Activated CD4-positive, alpha-beta T cell treated with anti-CD3 and anti-CD28 coated beads, Interleukin-2, amount 50 U/mL, for 16 hours (primary cell): Measurements from ENCODE around the gene PIK3CD.

Experiments used
- DNase-seq: peaks from one replicate; pipeline ENCODE4 v3.0.0-alpha.2; 2020

PIK3CD gene

DNA sequence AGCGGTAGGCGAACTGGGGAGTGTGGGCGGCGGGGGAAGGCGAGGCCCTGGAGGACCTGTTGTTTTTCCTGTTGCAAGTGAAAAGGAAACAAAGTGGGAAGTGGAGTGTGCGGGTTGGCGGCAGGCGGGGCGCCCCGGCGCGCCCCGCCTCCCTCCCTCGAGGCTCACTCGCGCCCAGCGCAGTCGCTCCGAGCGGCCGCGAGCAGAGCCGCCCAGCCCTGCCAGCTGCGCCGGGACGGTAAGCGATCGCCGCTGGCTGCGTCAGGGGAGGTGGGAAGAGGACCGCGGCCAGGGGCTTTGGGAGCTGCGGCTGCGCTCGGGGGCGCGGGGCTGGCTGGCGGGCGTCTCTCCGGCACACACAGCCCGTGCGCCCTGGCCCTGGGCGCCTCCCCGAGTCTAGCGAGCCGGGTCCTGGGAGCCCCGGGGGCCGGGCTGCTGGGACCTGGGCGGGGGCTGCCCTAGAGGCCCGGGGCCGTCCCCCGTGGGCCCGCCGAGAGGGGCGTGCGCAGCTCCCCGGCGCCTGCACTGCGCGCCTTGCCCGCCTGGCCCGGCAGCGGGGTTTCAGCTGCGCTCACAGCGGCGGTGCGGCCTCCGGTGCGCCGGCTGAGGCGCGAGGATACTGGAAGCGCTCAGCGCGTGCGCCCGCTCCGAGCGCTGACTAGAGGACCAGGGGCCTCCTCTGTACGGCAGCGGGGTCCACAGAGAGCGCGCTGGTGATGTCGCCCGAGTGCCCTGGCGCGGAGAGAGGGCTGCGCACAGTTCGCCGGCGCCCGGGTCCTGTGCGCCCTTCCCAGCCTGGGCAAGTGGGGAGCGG is at the start of gene PIK3CD:
TSS of gene PIK3CD (plus strand) at position 167 of the 814 bp plus-strand sequence. CDS start 58,725 bp downstream, outside the sequence.
- DNase-seq, result peak; percentile 51

DNA sequence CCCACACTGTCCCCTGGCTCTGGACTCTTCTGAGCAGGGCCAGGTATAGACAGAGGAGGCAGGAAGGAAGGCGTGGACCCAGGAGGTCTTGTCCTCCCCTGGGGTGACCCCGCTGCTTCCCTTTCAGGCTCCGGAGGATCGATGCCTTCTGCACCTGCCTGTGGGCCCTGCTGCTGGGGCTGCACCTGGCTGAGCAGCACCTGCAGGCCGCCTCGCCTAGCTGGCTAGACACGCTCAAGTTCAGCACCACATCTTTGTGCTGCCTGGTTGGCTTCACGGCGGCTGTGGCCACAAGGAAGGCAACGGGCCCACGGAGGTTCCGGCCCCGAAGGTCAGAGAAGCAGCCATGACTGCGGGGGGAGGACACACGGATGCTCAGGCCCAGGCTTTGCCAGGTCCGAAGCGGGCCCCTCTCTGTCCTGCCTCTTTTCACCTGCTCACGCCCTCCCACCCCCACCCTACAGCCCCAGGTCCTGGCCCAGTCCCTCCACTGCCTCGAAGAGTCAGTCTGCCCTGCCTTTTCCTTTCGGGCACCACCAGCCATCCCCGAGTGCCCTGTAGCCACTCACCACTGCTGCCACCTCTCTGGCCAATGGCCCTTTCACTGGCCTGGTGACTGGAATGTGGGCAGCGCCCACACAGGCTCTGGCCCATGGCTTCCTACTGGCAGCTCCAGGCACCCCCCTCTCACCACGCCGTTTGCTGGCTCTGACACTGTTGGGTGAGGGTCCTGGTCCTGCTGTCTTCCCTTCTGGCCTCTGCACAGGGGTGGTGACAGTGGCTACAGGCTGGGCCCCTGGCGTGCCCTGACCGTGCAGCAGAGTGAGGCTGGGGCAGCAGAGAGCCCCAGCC is 49.4 kb upstream of the PIK3CD start:
- DNase-seq, result no peak

DNA sequence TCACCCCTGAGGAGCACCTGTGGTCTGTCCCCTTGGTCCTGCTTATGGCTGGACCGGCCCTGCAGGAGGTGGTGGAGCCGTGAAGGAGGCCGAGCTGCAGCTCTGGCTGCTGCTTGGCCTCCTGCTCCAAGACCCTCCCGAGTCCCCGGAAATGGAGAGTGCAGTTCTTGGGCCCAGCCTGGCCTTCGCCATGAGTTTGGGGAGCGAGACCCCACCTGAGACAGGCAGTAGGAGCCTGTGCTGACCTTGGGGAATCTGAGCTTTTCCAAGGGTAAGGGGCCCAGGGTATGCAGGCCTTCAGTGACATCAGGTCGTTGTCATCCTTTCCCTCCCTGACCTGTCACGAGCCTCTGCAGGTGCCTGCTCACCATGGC is 48.8 kb upstream of the PIK3CD start:
- DNase-seq, result no peak

DNA sequence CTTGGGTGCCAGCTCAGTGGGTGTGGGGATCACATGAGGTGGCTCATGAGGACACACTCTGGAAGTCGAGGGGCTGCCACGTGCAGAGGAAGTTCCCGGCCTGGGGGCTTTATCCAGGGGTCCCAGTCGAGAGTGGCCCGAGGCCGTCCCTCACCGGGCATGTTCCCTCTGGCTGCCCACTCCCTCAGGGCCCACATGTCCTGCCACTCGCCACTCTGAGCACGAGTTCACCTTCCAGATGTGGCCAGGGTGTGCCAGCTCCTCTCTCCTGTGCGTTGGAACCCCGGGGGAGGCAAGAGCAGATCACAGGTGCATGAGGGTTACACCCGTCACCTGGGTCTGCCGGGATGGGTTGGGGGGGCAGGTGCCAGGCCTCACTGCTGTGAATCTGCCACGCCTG is 48.2 kb upstream of the PIK3CD start:
- no peak for DNase-seq

DNA sequence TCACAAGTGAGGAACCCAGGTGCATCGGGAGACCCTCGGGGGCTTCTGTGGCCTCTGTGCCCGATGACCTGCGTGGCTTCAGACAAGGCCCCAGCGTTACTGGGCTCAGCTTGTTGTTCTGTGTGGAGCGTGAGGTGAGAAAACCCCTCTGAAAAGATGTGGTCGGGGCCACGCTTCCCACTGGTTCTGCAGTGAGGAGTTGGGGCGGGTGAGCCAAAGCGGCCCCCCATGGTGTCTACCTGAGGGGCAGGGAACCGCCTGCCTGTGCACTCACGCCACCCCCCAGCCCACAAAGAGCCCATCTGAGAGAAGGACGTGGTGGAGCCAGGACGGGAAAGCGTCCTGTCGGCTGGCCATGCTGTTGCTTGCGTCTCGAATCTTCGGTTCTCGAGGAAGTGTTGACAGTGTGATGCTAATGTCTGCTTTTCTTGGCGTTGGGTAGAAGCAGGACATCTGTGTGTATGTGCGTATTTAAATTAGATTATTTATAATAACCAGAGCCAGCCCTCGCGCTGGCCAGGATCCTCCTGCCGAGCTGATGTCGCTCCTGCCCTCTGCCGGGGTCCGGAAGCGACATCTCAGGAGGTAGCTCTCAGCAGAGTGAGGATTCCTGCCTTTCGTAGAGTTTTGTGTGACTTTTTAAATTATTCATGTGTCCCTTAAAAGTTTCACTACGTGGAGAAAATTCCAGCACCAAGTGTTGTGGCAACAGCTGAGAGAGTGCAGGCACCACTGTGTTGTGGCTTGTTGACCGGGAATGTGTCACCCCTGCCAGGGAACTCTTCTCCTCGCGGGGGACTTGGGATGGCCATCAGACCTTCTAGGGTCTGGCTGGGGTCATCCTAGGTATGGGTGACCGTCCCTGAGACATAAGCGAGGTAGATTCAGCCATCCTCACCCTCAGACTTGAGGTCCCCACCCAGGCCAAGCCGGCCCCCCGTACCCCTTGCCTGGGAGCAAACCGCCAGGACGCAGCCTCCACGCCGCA is 47.5 kb upstream of the PIK3CD start:
- DNase-seq, result no peak

DNA sequence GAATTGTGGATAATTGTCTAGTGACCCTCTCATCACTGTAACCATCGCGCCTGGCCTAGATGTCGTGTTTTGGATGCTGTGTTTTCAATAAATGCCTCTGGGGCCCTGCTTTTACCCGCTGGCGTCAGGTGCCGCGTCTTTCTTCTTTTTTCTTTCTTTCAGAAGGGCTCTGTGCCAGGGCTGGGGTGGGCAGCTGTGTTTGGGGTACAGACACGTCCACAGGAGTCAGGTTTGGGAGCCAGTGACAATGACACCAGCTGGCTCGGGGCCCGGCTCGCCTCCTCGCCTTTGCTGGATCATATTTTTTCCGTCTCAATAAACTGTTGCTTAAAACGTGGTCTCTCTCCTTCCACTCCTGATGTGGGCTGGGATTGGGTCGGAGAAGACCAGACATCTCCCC is 46.7 kb upstream of the PIK3CD start:
- no peak for DNase-seq

DNA sequence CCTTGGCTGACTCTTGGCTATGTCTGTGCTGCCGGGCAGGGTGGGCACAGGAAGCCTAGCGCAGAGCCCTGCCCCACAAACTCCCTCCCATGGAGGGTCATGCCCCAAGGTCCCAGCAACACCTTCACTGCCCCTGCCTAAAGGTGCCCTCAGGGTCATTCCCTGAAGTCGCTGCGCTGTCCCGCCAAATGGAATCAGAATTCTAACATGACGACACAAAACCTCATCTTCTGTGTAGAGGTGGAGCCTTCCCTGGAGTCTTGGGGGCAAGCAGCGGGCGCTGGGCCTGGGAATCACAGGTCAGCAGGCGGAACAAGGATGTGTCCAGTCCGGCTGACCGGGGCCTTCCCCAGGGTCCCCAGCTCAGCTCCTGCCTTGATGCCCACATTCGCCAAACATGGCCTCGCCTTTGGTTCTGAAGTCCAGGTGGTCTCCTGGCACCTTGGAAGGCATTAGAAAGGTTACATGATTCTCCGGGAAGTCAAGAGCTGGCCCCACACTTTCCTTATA is 45.5 kb upstream of the PIK3CD start:
- DNase-seq, result no peak

DNA sequence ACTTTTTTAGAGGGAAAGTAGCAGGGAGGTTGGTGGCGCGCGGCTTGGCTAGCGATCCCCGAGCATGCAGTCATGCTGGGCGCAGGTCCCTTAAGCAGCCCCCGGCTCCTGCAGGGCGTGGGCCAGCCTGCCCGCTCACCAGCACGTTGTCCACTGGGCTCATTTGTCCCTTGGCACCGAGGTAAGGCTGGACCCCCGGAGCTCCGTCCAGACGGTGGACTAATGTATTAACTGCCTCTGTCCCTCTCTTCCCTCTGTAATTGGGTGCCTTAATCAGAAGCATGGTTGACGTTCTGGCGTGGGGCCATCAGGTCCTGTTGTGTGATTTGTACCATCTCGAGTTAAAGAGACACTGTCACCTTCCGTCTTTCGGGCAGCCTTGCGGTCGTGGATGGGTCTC is 45.1 kb upstream of the PIK3CD start:
- DNase-seq, result no peak

DNA sequence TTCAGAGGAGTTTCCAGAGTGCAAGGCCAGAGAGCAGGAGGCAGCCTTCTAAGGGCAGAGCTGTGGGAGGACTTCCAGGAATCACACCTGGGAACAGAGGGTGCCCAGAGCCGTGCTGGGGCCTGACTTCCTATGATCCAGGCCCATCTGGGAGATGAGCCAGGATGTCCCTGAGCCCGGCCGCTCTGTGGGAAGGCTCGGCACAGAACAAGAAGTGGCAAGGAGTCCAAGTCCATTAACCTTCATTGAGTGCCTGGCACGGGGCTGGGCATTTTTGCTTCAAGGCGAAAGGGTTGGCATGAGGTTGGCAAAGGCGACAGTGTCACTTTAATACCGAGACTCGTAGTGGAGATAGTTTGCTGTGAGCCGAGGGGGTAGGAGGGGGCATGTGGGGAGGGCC is 44.6 kb upstream of the PIK3CD start:
- DNase-seq, result no peak

DNA sequence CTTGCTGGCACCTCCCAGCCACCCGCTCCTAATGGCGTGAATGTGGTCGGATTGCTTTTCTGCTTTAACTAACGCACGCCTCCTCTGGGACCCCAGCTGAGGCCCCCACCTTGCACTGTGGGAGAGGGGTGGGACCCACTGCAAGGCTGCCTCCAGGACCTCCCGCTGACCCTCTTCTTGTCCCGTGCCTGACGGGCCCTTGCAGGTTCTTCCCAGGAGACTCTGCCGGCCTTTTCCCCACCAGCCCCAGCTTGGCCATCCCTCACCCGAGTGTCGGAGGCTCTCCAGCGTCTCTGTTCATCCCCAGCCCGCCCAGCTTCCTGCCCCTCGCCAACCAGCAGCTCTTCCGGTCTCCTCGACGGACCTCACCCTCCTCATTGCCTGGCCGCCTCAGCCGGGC is 44.2 kb upstream of the PIK3CD start:
- no peak for DNase-seq

DNA sequence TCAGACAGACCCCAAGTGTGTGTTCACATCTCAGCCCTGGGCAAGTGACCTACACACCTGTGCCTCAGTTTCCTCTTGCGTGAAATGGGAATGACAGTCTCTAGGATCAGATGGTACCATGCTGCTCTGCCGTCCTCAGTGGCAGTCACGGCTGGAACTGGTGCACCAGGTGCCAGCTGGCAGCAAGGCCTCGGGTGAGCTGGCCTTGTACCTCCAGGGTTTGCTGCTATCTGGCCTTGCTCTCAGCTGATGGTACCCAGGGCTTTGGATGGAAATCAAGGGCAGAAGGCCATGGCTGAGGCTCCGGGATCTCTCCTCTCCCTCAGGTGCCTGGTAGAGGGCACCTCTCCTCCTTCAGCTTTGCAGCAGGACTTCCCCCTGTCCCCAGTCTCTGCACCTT is 41.5 kb upstream of the PIK3CD start:
- no peak for DNase-seq

DNA sequence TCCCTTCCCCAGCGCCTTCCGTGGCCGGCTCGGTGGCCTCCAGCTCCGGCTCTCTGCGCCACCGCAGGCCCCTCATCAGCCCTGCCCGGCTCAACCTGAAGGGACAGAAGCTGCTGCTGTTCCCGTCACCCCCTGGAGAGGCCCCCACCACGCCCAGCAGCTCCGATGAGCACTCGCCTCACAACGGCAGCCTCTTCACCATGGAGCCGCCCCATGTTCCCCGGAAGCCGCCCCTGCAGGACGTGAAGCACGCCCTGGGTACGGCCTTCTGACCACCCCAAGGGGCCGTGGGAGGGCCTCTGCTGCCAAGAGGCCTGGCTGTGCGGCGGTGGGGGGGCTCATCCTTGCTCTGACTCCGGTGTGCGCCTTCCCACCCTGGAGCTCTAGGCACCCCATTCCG is 41.0 kb upstream of the PIK3CD start:
- no peak for DNase-seq

DNA sequence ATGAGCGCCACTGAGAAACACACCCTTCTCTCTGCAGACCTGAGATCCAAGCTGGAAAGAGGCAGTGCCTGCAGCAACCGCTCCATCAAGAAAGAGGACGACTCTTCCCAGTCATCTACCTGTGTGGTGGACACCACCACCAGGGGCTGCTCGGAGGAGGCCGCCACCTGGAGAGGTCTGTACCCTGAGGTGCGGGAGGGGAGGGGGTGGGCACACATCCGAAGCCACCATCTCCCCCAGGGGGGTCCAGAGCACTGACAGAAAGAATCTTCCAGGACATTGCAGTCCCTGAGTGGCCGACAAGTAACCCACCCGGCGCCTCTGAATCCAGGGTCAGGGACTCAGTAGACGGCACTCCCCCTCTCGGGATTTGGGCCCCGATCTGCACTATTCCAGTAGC is 39.8 kb upstream of the PIK3CD start:
- DNase-seq, result no peak

DNA sequence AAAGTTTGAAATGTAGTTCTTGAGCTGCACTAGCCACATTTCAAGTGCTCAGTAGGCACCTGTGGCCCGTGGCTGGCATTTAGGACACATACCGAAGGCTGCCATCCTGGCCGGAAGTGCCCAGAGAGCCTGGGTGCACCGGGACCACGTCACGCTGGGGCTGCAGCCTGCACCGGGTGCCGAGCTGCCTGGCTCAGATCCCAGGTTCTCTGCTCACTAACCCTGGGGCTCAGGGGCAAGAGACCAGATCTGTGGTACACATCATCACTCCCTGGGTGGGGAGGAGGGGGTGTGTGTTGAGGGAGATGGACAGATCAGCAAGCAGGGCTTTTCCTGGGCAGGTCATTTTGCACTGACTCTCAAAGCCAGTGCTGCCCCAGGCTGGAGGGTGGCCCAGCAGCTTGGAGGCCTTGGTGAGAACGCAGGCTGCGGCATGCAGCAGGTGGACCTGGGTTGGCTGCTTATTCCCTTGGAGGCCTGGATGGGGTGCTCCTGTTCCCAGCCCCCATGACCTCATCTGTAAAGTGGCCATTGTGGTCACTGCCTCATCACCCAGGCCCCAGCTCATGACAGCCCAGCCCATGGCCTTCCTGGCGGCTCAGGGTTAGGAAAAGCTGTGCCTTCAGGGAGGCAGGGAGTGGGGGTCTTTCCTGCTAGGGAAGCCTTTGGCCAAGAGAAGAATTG is 39.2 kb upstream of the PIK3CD start:
- DNase-seq, result no peak

DNA sequence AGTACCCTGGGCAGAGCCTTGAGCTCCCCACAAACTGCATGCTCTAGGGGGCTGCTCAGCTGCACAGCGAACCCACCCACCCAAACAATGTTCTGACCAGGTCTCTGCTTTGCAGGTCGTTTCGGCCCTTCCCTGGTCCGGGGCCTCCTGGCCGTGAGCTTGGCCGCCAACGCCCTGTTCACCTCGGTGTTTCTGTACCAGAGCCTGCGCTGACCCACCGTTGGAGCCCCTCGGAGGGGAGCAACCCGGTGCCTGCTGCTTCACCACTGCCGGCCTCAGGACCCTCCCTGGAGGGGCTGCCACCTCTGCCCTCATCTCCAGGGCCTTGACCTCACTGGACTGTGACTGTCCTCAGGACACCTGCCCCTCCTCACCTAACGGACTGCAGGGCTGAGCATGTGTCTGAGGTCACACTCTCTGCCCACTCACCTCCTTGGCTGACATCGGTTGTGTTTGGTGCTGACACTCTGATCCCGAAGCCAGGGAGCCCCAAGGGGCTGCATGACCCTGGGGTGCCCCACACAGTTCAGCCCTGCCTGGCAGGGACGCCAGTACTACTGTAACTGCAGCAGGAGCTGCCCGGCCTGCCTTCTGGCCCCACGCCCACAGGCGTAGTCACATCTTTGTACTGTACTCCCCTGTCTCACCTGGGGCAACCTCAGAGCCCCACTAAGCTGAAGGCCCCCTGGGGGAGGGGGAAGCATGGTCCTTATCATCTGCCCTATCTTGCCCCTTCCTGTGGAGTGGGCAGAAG is 38.5 kb upstream of the PIK3CD start:
- DNase-seq, result no peak

DNA sequence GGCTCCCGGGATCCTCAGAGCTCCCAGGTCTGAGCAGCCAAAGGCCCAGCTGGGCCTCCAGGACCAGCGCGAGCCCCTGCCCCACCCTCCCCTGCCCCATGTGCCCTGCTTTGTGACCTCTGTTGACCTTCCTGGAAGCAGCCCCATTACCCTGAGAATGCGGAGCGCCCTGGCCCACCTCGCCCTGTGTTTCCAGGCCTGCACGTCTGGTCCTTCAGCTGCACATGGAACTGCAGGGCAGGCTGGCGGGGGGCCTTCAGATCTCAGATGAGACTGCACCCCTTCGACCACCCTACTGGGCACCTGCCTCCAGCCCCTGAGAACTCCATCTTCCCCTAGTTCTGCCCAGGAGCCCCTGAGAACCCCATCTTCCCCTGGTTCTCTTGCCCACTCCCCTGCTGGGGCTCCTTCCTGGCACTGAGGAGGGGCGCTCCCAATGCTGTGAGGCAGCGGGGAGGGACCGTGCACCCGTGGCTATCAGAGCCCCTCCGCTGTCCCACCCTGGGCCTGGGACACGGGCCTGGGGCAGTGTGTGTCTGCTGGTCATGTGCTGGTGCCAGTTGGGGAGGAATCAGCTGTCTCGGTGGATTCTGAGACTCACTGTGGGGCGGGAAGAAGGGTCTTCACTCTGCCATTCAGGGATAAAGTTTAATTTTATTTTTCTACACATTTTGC is 37.8 kb upstream of the PIK3CD start:
- no peak for DNase-seq

DNA sequence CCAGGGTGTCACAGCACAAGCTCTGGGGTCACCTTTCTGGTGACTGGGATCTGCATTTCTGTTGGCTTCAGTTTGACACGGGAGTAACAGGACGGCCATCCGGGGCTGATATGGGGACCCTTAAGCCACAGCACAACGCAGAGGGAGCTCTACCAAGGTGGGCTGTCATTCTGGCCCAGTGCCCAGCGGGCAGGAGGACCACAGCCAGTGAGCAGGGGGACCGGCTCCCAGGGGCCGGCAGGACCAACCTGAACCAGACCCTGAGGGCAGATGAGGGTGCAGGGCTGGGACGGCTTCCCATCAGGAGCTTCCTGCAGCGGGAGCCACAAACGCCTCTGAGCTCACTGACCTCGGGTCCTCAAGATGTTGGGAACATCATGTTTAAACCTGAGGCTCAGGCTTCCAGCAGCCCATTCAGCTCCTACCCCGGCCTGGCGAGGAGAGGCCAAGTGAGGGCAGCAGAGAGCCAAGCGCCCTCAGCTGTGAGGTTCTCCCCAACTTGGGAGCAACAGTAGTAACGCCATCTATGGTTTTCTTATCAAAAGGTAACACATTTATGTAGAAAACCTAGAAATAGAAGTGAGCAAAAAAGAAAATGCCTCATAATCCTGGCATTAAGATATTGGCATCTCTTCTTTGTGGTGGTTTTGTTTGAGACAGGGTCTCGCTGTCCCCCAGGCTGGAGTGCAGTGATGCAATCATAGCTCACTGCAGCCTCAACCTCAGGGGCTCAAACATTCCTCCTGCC is 36.0 kb upstream of the PIK3CD start:
- DNase-seq, result peak; percentile 57

DNA sequence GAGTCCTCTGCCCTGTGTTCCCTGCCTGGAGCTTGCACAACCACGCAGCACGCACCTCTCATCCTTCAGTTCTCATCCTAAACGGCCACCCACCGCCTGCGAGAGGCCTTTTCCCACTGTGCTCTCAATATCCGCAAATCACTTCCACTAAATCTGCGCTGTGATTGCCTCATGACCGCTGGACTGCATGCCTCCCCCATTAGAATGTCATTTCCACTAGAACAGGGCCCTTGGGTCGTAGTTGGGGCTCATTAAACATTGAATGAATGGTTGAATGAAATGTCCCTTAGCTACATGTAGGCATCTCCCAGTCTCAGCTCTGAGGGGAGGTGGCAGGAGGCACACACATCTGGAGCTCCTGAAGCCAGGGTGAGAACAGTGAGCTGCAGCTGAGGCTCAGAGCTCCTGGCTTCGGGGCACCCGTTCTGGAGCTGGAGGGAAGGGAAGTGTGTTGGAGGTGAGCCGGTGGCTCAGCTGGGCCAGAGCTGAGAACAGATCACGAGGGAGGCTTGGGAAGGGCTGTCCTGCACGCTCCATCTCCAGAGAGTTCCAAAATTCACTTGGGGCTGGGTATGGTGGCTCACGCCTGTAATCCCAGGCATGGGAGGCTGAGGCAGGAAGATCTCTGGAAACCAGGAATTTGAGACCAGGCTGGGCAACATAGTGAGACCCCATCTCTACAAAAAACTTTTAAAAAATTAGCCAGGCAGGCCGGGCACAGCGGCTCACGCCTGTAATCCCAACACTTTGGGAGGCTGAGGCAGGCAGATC is 32.4 kb upstream of the PIK3CD start:
- DNase-seq, result no peak

DNA sequence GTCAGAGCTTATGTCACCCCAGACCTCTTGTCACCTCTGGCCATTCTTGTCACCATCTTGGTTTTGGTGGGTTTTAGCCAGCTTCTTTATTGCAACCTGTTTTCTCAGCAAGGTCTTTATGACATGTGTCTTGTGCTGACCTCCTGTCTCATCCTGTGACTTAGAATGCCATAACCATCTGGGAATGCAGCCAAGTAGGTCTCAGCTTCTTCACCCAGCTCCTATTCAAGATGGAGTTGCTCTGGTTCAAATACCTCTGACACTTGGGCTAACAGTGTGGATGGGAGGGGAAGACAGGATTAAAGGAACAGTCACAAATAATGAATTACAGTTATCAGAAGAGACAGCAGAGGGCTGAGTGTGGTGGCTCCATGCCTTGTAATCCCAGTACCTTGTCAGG is 30.5 kb upstream of the PIK3CD start:
- DNase-seq, result no peak
